Naive thymus-derived CD4-positive, alpha-beta T cell (primary cell): ENCODE results near the gene MACF1. TPM values are rescaled to one million over a fixed set of nuclear protein-coding genes. Genes with fewer than 3 reads are reported as not detected.
A peak's percentile ranks its signal among the peaks of the same experiment; 100 is the strongest.
"Not testable (repeated sequence)": the region's sequence is repeated elsewhere in the genome, so short reads cannot be mapped to it uniquely, and the experiment has no call there.

Experiments used
- ATAC-seq: fragments of 150-1000 bp; cut with Tn5 transposase; 2 replicates; pipeline ENCODE4 v1.10.0; 2021; ENCODE audit warnings: mild to moderate bottlenecking, moderate library complexity
- CTCF ChIA-PET: fragments of 350-600 bp; sonication (Branson Sonifier 250); formaldehyde crosslinking; loops from one replicate; lab custom pipeline; 2021; ENCODE audit warnings: antibody characterized with exemption; lab: Charles Lee
- POLR2A ChIA-PET: fragments of 350-600 bp; sonication (Branson Sonifier 250); formaldehyde crosslinking; loops from one replicate; lab custom pipeline; 2021; ENCODE audit warnings: antibody characterized with exemption, inconsistent platforms; lab: Charles Lee
- DNase-seq, 9 donors: peaks; one replicate each; pipeline versions ENCODE4 v3.0.0 to v3.0.0-alpha.2; 2020 to 2022; ENCODE audit warnings: mixed read lengths in 1 of 9
- H3K27ac ChIP-seq: one replicate; pipeline ENCODE4 v1.7.0; 2013; ENCODE audit warnings: mild to moderate bottlenecking, low read depth, low read length, moderate library complexity
- H3K27me3 ChIP-seq, 2 donors: one replicate each; pipeline ENCODE4 v1.7.0; 2013; ENCODE audit warnings: low read length in 2 of 2, mild to moderate bottlenecking in 2 of 2, moderate library complexity in 2 of 2; ENCODE audit not compliant: control insufficient read depth in 2 of 2, insufficient read depth in 2 of 2
- H3K36me3 ChIP-seq, 3 experiments: 1 replicate in 2 of 3; 2 replicates in 1 of 3; pipeline ENCODE4 v1.7.0; 2013; ENCODE audit warnings: low read length in 3 of 3, mild to moderate bottlenecking in 3 of 3, moderate library complexity in 1 of 3; ENCODE audit not compliant: insufficient read depth in 3 of 3, control insufficient read depth in 2 of 3
- H3K4me1 ChIP-seq, 2 donors: one replicate each; pipeline ENCODE4 v1.7.0; 2013; ENCODE audit warnings: low read length in 2 of 2, mild to moderate bottlenecking in 2 of 2, moderate library complexity in 1 of 2; ENCODE audit not compliant: control insufficient read depth in 2 of 2, insufficient read depth in 2 of 2
- H3K4me3 ChIP-seq: 2 replicates; pipeline ENCODE4 v1.7.0; 2013; ENCODE audit warnings: mild to moderate bottlenecking, low read length
- H3K9me3 ChIP-seq, 3 experiments: 1 replicate in 2 of 3; 2 replicates in 1 of 3; pipeline ENCODE4 v1.7.0; 2013; ENCODE audit warnings: low read length in 3 of 3; ENCODE audit not compliant: control insufficient read depth in 2 of 3
- H3K27ac Mint-ChIP-seq, 9 donors: one replicate each; pipeline ENCODE4 v1.8.0; 2020 to 2022; ENCODE audit warnings: mixed read lengths in 9 of 9, mild to moderate bottlenecking in 8 of 9, moderate library complexity in 5 of 9, inconsistent platforms in 2 of 9
- H3K27me3 Mint-ChIP-seq, 5 donors: one replicate each; pipeline ENCODE4 v1.8.0; 2021 to 2022; ENCODE audit warnings: mixed read lengths in 5 of 5, mild to moderate bottlenecking in 1 of 5
- H3K36me3 Mint-ChIP-seq, 5 donors: one replicate each; pipeline ENCODE4 v1.8.0; 2020 to 2022; ENCODE audit warnings: mixed read lengths in 5 of 5, mild to moderate bottlenecking in 3 of 5, inconsistent platforms in 1 of 5
- H3K4me1 Mint-ChIP-seq, 7 donors: one replicate each; pipeline ENCODE4 v1.8.0; 2020 to 2022; ENCODE audit warnings: mixed read lengths in 7 of 7, mild to moderate bottlenecking in 3 of 7, inconsistent platforms in 1 of 7
- H3K4me3 Mint-ChIP-seq, 10 donors: one replicate each; pipeline ENCODE4 v1.8.0; 2020 to 2022; ENCODE audit warnings: mild to moderate bottlenecking in 10 of 10, mixed read lengths in 10 of 10, moderate library complexity in 6 of 10, inconsistent platforms in 2 of 10
- H3K9me3 Mint-ChIP-seq, 11 donors: one replicate each; pipeline ENCODE4 v1.8.0; 2020 to 2022; ENCODE audit warnings: mixed read lengths in 11 of 11, mild to moderate bottlenecking in 4 of 11, inconsistent platforms in 1 of 11, moderate library complexity in 1 of 11
- intact Hi-C, 2 donors: fragments of 100-400 bp; cut with micrococcal nuclease; formaldehyde crosslinking; loops; one replicate each; pipeline ENCODE4 v1.15.1; 2023
- polyA plus RNA-seq, 2 donors: library from polyadenylated mRNA; unstranded; fragments of 300-500 nt; fragmentation: Illumina TruSeq; gene quantifications; one replicate each; pipeline ENCODE4 v1.2.3, GENCODE V29; 2021
- total RNA-seq, 6 experiments: library from RNA in 5 of 6; stranded (reverse) in 5 of 6; gene quantifications; 1 replicate in 5 of 6; 2 replicates in 1 of 6; pipeline ENCODE4 v1.2.3 and lab custom pipeline; 2021 to 2026

MACF1 gene
- total and polyA plus RNA-seq, 7 experiments from 2014 or later: 21.2 to 409 (median 288) TPM

DNA sequence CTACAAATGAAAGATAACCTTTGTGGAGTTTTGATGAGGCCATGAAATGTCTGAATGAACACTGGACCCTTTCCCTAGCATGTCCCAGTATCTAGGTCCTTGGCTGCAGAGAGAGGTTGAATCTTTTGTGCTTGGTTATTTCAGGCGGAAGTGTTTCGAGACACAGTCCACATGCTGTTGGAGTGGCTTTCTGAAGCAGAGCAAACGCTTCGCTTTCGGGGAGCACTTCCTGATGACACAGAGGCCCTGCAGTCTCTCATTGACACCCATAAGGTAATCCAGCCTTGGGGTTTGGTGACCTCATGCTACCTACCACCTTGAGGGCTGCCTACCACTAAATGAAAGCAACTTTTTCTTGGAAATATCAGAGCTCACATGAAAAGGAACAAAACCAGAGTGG, 248.0 kb downstream of the MACF1 start:
- no peak overlapping the region for H3K4me3 ChIP-seq
- intact Hi-C loops: no loop called here
- Mint-ChIP-seq H3K27me3 (no peaks in the 10 kb centered on the region), H3K36me3 (peaks cover 19 to 65% (median 37%) of the 10 kb centered on the region in 5 donors), H3K4me1 (peaks cover 0 to 16% (median 0%) of the 10 kb centered on the region in 7 donors), H3K9me3 (no peaks in the 10 kb centered on the region), H3K27ac (peak overlapping the region in 1 of 9 donors; percentile 42), H3K4me3 (no peak overlapping the region)
- no peak for ATAC-seq
- ChIA-PET CTCF (no interaction called here), POLR2A (no interaction called here)
- no peaks in the 10 kb centered on the region for H3K27me3 ChIP-seq
- no peaks in the 10 kb centered on the region for H3K4me1 ChIP-seq
- H3K9me3 ChIP-seq: no peaks in the 10 kb centered on the region
- no peak for DNase-seq
- no peak overlapping the region for H3K27ac ChIP-seq
- peaks cover 58 to 95% (median 86%) of the 10 kb centered on the region in 3 experiments for H3K36me3 ChIP-seq

DNA sequence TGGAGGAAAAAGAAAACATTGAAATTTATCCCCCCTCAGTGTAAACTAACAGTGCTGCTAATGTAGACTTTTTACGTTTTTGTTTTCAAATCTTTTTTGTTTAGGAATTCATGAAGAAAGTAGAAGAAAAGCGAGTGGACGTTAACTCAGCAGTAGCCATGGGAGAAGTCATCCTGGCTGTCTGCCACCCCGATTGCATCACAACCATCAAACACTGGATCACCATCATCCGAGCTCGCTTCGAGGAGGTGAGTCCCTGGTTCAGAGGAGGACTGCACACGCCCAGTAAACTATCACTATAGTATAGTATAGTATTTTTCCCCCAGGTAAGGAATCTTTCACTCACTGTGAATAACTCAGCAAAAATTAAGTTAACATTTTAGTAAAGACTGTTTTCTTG, 249.1 kb downstream of the MACF1 start:
- H3K9me3 ChIP-seq: no peaks in the 10 kb centered on the region
- CTCF ChIA-PET: interaction anchor here (0.5 kb wide), 1 partner anchor 98 kb away, joined by 7 read pairs; no protein-coding TSS in a partner anchor

DNA sequence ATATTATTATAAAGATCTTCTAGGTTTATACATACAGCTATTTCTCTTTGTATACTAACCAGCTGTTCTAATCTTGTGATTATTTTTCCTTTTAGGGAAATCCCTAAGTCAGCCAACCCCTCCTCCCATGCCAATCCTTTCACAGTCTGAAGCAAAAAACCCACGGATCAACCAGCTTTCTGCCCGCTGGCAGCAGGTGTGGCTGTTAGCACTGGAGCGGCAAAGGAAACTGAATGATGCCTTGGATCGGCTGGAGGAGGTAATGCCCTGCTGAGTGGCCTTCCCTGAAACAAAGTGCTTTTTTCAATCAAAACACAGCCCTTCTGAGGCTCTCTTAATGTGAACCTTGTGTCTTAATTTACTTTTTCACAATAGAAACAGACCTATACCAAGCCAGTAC, 254.5 kb downstream of the MACF1 start:
- H3K36me3 Mint-ChIP-seq: peaks cover 9 to 79% (median 46%) of the 10 kb centered on the region in 5 donors
- H3K27me3 ChIP-seq: no peaks in the 10 kb centered on the region
- no peak overlapping the region for H3K4me3 Mint-ChIP-seq
- no peak for ATAC-seq
- H3K27me3 Mint-ChIP-seq: no peaks in the 10 kb centered on the region
- intact Hi-C loops: no loop called here
- no peak overlapping the region for H3K27ac ChIP-seq
- peaks cover 61 to 94% (median 84%) of the 10 kb centered on the region in 3 experiments for H3K36me3 ChIP-seq
- H3K4me3 ChIP-seq: no peak overlapping the region
- CTCF ChIA-PET: no interaction called here
- H3K4me1 ChIP-seq: no peaks in the 10 kb centered on the region
- POLR2A ChIA-PET: no interaction called here
- DNase-seq: no peak
- H3K27ac Mint-ChIP-seq: no peak overlapping the region
- H3K9me3 ChIP-seq: no peaks in the 10 kb centered on the region
- no peaks in the 10 kb centered on the region for H3K4me1 Mint-ChIP-seq
- no peaks in the 10 kb centered on the region for H3K9me3 Mint-ChIP-seq

More for the DNA sequence above, 249.1 kb downstream of the MACF1 start:
- Histone ChIP-seq H3K27me3 (no peaks in the 10 kb centered on the region), H3K4me1 (no peaks in the 10 kb centered on the region), H3K27ac (no peak overlapping the region), H3K4me3 (no peak overlapping the region), H3K36me3 (peaks cover 59 to 95% (median 84%) of the 10 kb centered on the region in 3 experiments)
- H3K4me3 Mint-ChIP-seq: no peak overlapping the region
- H3K36me3 Mint-ChIP-seq: peaks cover 14 to 66% (median 39%) of the 10 kb centered on the region in 5 donors
- DNase-seq (no peak), ATAC-seq (no peak)
- H3K27ac Mint-ChIP-seq: no peak overlapping the region
- POLR2A ChIA-PET: no interaction called here
- intact Hi-C loops: no loop called here
- H3K27me3 Mint-ChIP-seq: no peaks in the 10 kb centered on the region
- no peaks in the 10 kb centered on the region for H3K9me3 Mint-ChIP-seq
- peaks cover 0 to 16% (median 0%) of the 10 kb centered on the region in 7 donors for H3K4me1 Mint-ChIP-seq

DNA sequence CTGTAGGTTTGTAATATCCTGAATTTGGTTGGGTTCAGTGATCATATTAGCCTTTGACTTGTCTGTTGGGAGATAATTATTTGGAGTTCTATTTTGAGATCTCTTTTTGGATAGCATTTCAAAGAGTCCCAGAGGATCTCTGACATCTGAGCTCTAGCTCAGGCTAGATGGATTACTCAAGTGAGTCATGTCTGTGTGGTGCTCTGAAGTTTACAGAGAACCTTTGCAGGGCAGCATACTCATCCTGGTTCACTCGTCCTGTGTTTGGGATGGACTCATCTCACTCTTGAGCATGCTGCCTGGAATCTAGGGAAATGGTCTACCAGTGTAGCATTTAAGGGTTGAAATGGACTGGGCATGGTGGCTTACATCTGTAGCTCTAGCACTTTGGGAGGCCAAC, 257.6 kb downstream of the MACF1 start:
- Histone ChIP-seq H3K27me3 (no peaks in the 10 kb centered on the region), H3K27ac (no peak overlapping the region), H3K36me3 (peaks cover 39 to 90% (median 73%) of the 10 kb centered on the region in 3 experiments), H3K9me3 (no peaks in the 10 kb centered on the region), H3K4me3 (no peak overlapping the region), H3K4me1 (no peaks in the 10 kb centered on the region)
- no peak for ATAC-seq
- Mint-ChIP-seq H3K27me3 (no peaks in the 10 kb centered on the region), H3K9me3 (no peaks in the 10 kb centered on the region), H3K36me3 (peaks cover 6 to 62% (median 45%) of the 10 kb centered on the region in 5 donors), H3K4me1 (no peaks in the 10 kb centered on the region), H3K27ac (peak overlapping the region in 3 of 9 donors; percentile 19 to 74 (median 72)), H3K4me3 (no peak overlapping the region)
- ChIA-PET POLR2A (no interaction called here), CTCF (no interaction called here)
- intact Hi-C loops: no loop called here
- DNase-seq: no peak

DNA sequence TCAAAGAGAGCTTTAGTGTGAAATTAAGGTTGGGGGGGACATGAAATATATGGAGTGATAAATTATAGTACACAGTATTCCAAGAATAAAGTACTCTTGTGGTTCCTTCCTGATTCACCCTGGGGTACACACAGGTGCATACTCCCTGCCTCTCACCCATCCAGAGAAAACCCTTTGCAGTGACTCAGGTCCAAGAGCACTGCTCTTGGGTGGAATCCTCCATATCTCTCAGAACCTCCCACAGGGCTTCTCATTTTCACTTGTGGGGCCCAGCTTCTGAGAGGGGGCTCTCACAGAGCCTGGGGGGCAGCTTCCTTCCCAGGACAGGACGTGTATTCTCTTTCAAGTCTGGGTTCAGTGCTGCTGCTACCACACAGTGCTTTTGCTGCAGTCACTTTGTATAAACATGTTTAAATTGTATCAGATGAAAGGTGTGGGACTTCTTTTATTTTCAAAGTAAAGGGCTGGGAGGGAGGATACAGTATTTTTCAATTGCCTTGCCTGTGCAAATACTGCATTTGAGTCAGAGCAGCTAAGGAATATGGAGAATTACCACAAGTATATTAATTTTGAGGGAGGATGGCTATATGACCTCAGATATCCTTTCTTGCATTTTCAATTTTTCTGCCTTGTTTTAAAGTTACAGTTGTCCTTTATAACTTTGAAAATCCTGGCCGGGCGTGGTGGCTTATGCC, 262.1 kb downstream of the MACF1 start:
- peaks cover 25 to 88% (median 54%) of the 10 kb centered on the region in 3 experiments for H3K36me3 ChIP-seq
- H3K4me1 Mint-ChIP-seq: no peaks in the 10 kb centered on the region
- H3K9me3 ChIP-seq: no peaks in the 10 kb centered on the region
- intact Hi-C loops: no loop called here
- H3K27me3 ChIP-seq: no peaks in the 10 kb centered on the region
- H3K9me3 Mint-ChIP-seq: peaks cover 0 to 2% (median 0%) of the 10 kb centered on the region in 11 donors
- H3K4me3 Mint-ChIP-seq: no peak overlapping the region
- no peak for ATAC-seq
- H3K36me3 Mint-ChIP-seq: peaks cover 5 to 44% (median 35%) of the 10 kb centered on the region in 5 donors
- CTCF ChIA-PET: no interaction called here
- no peak overlapping the region for H3K27ac ChIP-seq
- POLR2A ChIA-PET: no interaction called here
- H3K27ac Mint-ChIP-seq: peak overlapping the region in 6 of 9 donors; percentile 3 to 59 (median 15)
- no peak overlapping the region for H3K4me3 ChIP-seq
- DNase-seq: no peak
- H3K4me1 ChIP-seq: no peaks in the 10 kb centered on the region
- H3K27me3 Mint-ChIP-seq: no peaks in the 10 kb centered on the region

DNA sequence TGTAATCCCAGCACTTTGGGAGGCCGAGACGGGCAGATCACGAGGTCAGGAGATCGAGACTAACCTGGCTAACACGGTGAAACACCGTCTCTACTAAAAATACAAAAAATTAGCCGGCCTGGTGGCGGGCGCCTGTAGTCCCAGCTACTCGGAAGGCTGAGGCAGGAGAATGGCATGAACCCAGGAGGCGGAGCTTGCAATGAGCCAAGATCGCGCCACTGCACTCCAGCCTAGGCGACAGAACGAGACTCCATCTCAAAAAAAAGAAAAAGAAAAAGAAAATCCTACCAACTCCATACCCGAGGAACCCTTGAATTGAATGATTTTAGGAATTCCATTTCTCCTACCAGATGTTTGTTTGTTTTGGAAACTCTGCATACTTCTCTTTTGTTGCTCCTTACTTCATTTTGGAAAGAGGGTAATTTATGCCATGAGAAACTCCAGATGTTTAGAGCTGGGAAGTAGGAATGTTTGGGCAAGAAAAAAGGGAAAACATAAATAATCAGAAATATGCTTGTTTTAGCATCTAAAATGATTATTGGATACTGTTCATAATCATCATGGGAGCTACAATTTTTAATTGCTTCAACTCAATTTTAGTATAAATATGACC, 262.7 kb downstream of the MACF1 start:
- ATAC-seq, H3K9me3 Mint-ChIP-seq, H3K4me3 ChIP-seq, H3K4me3 Mint-ChIP-seq, intact Hi-C loops, H3K4me1 Mint-ChIP-seq, DNase-seq, H3K9me3 ChIP-seq, H3K4me1 ChIP-seq, H3K27ac ChIP-seq, CTCF ChIA-PET, H3K27me3 ChIP-seq, H3K27me3 Mint-ChIP-seq: not testable (repeated sequence)
- H3K27ac Mint-ChIP-seq: peak overlapping the region in 3 of 9 donors; percentile 12 to 17 (median 13)
- POLR2A ChIA-PET: interaction anchor here (1.3 kb wide), 1 partner anchor 10 kb away, joined by 4 read pairs; no protein-coding TSS in a partner anchor
- peaks cover 20 to 90% (median 53%) of the 10 kb centered on the region in 3 experiments for H3K36me3 ChIP-seq
- H3K36me3 Mint-ChIP-seq: peaks cover 5 to 43% (median 34%) of the 10 kb centered on the region in 5 donors
